ES-I3 (cell line): ENCODE measurements around the gene MEP1B.

Experiments used
- H3K36me3 ChIP-seq: 2 replicates; pipeline ENCODE4 v1.6.1; 2013; ENCODE audit warnings: mild to moderate bottlenecking, low read length, control low read depth, moderate library complexity; ENCODE audit not compliant: insufficient read depth
- H3K4me1 ChIP-seq: 2 replicates; pipeline ENCODE4 v1.6.1; 2013; ENCODE audit warnings: mild to moderate bottlenecking, control low read depth, low read length; ENCODE audit not compliant: insufficient read depth
- H3K9ac ChIP-seq: 2 replicates; pipeline ENCODE4 v1.6.1; 2013; ENCODE audit warnings: low read depth, mild to moderate bottlenecking, low read length, moderate library complexity
- H3K9me3 ChIP-seq: 2 replicates; pipeline ENCODE4 v1.6.1; 2013; ENCODE audit warnings: mild to moderate bottlenecking, low read length, moderate library complexity; ENCODE audit not compliant: control insufficient read depth, insufficient read depth

Gene MEP1B

GRCh38 chr18:32242395-32242794, 52.6 kb downstream of the MEP1B start:
- no peaks in the 10 kb centered on the region for H3K9me3 ChIP-seq
- no peaks in the 10 kb centered on the region for H3K36me3 ChIP-seq
- no peak overlapping the region for H3K9ac ChIP-seq
- H3K4me1 ChIP-seq: peaks cover 12% of the 10 kb centered on the region; the same call in 1 of the 2 replicates

GRCh38 chr18:32243358-32243757, 53.5 kb downstream of the MEP1B start:
- peaks cover 12% of the 10 kb centered on the region; the same call in 1 of the 2 replicates for H3K4me1 ChIP-seq
- H3K9ac ChIP-seq: no peak overlapping the region
- H3K36me3 ChIP-seq: no peaks in the 10 kb centered on the region
- no peaks in the 10 kb centered on the region for H3K9me3 ChIP-seq

GRCh38 chr18:32244881-32245280, 55.0 kb downstream of the MEP1B start:
- peaks cover 12% of the 10 kb centered on the region; the same call in 1 of the 2 replicates for H3K4me1 ChIP-seq
- H3K36me3 ChIP-seq: no peaks in the 10 kb centered on the region
- H3K9ac ChIP-seq: no peak overlapping the region
- H3K9me3 ChIP-seq: no peaks in the 10 kb centered on the region

- Histone ChIP-seq H3K4me1 (peaks cover 9% of the 10 kb centered on the region; the same call in 1 of the 2 replicates), H3K9me3 (0 out of 2 replicates have a peak, but pooled peaks cover 3% of the 10 kb centered on the region), H3K36me3 (no peaks in the 10 kb centered on the region), H3K9ac (no peak overlapping the region)
These were observed 59.5 kb downstream of the MEP1B start for GRCh38 chr18:32249147-32249929.

GRCh38 chr18:32251466-32251865, 61.6 kb downstream of the MEP1B start:
- Histone ChIP-seq H3K9me3 (0 out of 2 replicates have a peak, but pooled peaks cover 3% of the 10 kb centered on the region), H3K9ac (no peak overlapping the region), H3K4me1 (peaks cover 9% of the 10 kb centered on the region; the same call in 1 of the 2 replicates)

GRCh38 chr18:32252141-32252860, 62.5 kb downstream of the MEP1B start:
- Histone ChIP-seq H3K9ac (no peak overlapping the region), H3K4me1 (peaks cover 9% of the 10 kb centered on the region; the same call in 1 of the 2 replicates), H3K36me3 (no peaks in the 10 kb centered on the region), H3K9me3 (0 out of 2 replicates have a peak, but pooled peaks cover 3% of the 10 kb centered on the region)

More at GRCh38 chr18:32251466-32251865, 61.6 kb downstream of the MEP1B start:
- no peaks in the 10 kb centered on the region for H3K36me3 ChIP-seq

GRCh38 chr18:32255570-32255969, 65.7 kb downstream of the MEP1B start:
- H3K36me3 ChIP-seq: no peaks in the 10 kb centered on the region
- H3K9me3 ChIP-seq: 0 out of 2 replicates have a peak, but pooled peaks cover 3% of the 10 kb centered on the region
- H3K9ac ChIP-seq: no peak overlapping the region
- H3K4me1 ChIP-seq: peaks cover 9% of the 10 kb centered on the region; the same call in 1 of the 2 replicates

GRCh38 chr18:32257084-32257785, 67.4 kb downstream of the MEP1B start:
- H3K9ac ChIP-seq: no peak overlapping the region
- H3K36me3 ChIP-seq: no peaks in the 10 kb centered on the region
- H3K9me3 ChIP-seq: no peaks in the 10 kb centered on the region
- no peaks in the 10 kb centered on the region for H3K4me1 ChIP-seq

GRCh38 chr18:32258148-32258547, 68.3 kb downstream of the MEP1B start:
- no peaks in the 10 kb centered on the region for H3K9me3 ChIP-seq
- H3K4me1 ChIP-seq: no peaks in the 10 kb centered on the region
- H3K9ac ChIP-seq: no peak overlapping the region
- no peaks in the 10 kb centered on the region for H3K36me3 ChIP-seq

- H3K36me3 ChIP-seq: no peaks in the 10 kb centered on the region
- H3K9ac ChIP-seq: no peak overlapping the region
- H3K9me3 ChIP-seq: no peaks in the 10 kb centered on the region
- H3K4me1 ChIP-seq: no peaks in the 10 kb centered on the region
These were observed 68.8 kb downstream of the MEP1B start for GRCh38 chr18:32258558-32259204.

GRCh38 chr18:32259553-32259952, 69.7 kb downstream of the MEP1B start:
- Histone ChIP-seq H3K4me1 (no peaks in the 10 kb centered on the region), H3K9me3 (no peaks in the 10 kb centered on the region), H3K36me3 (no peaks in the 10 kb centered on the region), H3K9ac (no peak overlapping the region)

GRCh38 chr18:32261003-32261402, 71.2 kb downstream of the MEP1B start:
- H3K36me3 ChIP-seq: no peaks in the 10 kb centered on the region
- H3K9ac ChIP-seq: no peak overlapping the region
- H3K4me1 ChIP-seq: no peaks in the 10 kb centered on the region
- H3K9me3 ChIP-seq: no peaks in the 10 kb centered on the region

- Histone ChIP-seq H3K9ac (no peak overlapping the region), H3K9me3 (no peaks in the 10 kb centered on the region), H3K4me1 (no peaks in the 10 kb centered on the region), H3K36me3 (no peaks in the 10 kb centered on the region)
These were observed 72.3 kb downstream of the MEP1B start for GRCh38 chr18:32262092-32262491.

- Histone ChIP-seq H3K36me3 (no peaks in the 10 kb centered on the region), H3K4me1 (no peaks in the 10 kb centered on the region), H3K9me3 (no peaks in the 10 kb centered on the region), H3K9ac (no peak overlapping the region)
These were observed 74.6 kb downstream of the MEP1B start for GRCh38 chr18:32264401-32264800.
